ENCODE data around the gene ULK4. TPM values are rescaled to one million over a fixed set of nuclear protein-coding genes. Genes with fewer than 3 reads are reported as not detected.

The ULK4 gene
- total and polyA plus RNA-seq, 2 of the 4 experiments (the other 2 are of a cell fraction), result 2.7 to 5.0 TPM

DNA sequence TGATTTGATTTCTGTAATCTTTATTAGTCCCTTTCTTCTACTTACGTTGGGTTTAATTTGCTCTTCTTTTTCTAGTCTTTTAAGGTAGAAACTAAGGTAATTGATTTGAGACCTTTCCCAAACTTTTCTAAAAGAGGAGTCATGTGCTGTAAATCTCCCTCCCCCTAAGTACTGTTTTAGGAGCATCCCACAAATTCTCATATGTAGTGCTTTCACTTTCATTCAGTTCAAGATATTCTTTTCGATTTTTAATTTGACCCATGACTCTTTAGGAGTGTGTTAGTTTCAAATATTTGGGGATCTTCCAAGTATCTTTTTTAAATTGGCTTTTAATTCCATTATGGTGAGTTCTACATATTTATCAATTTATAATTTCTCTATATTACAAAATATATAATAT is 520.8 kb downstream of the ULK4 start:
- no peak overlapping the region for H2AK5ac ChIP-seq (ENCODE audit: low read depth, low read length)
- POLR2A ChIA-PET (ENCODE audit: unreplicated experiment), result no interaction called here

More for the DNA sequence above, 520.8 kb downstream of the ULK4 start:
- Histone ChIP-seq H3K4me2 (ENCODE audit: low read depth, low read length) (no peak overlapping the region), H3K4me1 (ENCODE audit: control insufficient read depth, insufficient read depth, low read length) (no peaks in the 10 kb centered on the region), H3K23ac (ENCODE audit: low read depth, low read length) (no peak overlapping the region), H2BK15ac (ENCODE audit: low read depth, low read length) (no peak overlapping the region), H3K9ac (ENCODE audit: low read depth, low read length) (no peak overlapping the region), H3K56ac (ENCODE audit: extremely low read depth, insufficient read depth, low read length) (no peak overlapping the region), H2BK20ac (ENCODE audit: low read depth, low read length) (no peak overlapping the region), H2BK5ac (ENCODE audit: low read depth, low read length, poor library complexity, severe bottlenecking) (no peak overlapping the region), H2AK9ac (replicated peaks; ENCODE audit: low read depth, low read length, poor library complexity) (no peak overlapping the region), H3K27ac (ENCODE audit: insufficient read depth, low read length) (no peak overlapping the region), H3K4ac (ENCODE audit: low read depth, low read length) (no peak overlapping the region), H4K8ac (ENCODE audit: low read depth in 2 of 2, low read length in 2 of 2) (no peak overlapping the region), H3K14ac (replicated peaks; ENCODE audit: low read depth, low read length) (no peak overlapping the region), H2AFZ (replicated peaks; ENCODE audit: low read length, poor library complexity) (no peak overlapping the region), H3K4me3 (ENCODE audit: insufficient read depth, low read depth, low read length) (no peak overlapping the region), H4K91ac (ENCODE audit: insufficient read depth, low read depth, low read length) (no peak overlapping the region), H4K5ac (ENCODE audit: low read depth, low read length) (no peak overlapping the region), H4K20me1 (ENCODE audit: insufficient read depth, low read length) (no peaks in the 10 kb centered on the region), H3K9me1 (ENCODE audit: insufficient read depth, low read length) (no peaks in the 10 kb centered on the region), H3K18ac (ENCODE audit: low read depth, low read length) (no peak overlapping the region), H3K27me3 (ENCODE audit: control insufficient read depth, insufficient read depth, low read length) (no peaks in the 10 kb centered on the region), H3K9me3 (ENCODE audit: control insufficient read depth, insufficient read depth, low read length) (no peaks in the 10 kb centered on the region), H3K36me3 (ENCODE audit: control insufficient read depth, insufficient read depth, low read length) (no peaks in the 10 kb centered on the region), H3K79me1 (ENCODE audit: low read depth in 1 of 2, low read length in 2 of 2) (no peaks in the 10 kb centered on the region), H2BK120ac (ENCODE audit: low read depth, low read length) (no peak overlapping the region)
- WGBS, 2 experiments (ENCODE audit: extremely low coverage in 2 of 2, insufficient read length in 1 of 2), result no CpG with 5 or more reads among the region's 2 CpGs
- CTCF ChIA-PET, result no interaction called here
- TF ChIP-seq RAD21 (IDR thresholded peaks at IDR 0.05; ENCODE audit: low read length) (no peak), CEBPB (IDR thresholded peaks at IDR 0.05; ENCODE audit: low read depth, low read length) (no peak), MAFK (IDR thresholded peaks at IDR 0.05; ENCODE audit: low read depth, low read length) (no peak), NFE2L2 (IDR thresholded peaks at IDR 0.05; ENCODE audit: low read depth, low read length) (no peak), MAZ (IDR thresholded peaks at IDR 0.05; ENCODE audit: borderline replicate concordance, low read depth, low read length) (no peak), RFX5 (IDR thresholded peaks at IDR 0.05; ENCODE audit: low read depth, low read length) (no peak), SMC3 (IDR thresholded peaks at IDR 0.05; ENCODE audit: low read depth, low read length) (no peak), BHLHE40 (IDR thresholded peaks at IDR 0.05; ENCODE audit: low read depth, low read length) (no peak), RCOR1 (IDR thresholded peaks at IDR 0.05; ENCODE audit: insufficient replicate concordance, low read length) (no peak), POLR2A (IDR thresholded peaks at IDR 0.05; ENCODE audit: low read depth, low read length) (no peak), FOS (IDR thresholded peaks at IDR 0.05; ENCODE audit: low read depth, low read length) (no peak), MXI1 (IDR thresholded peaks at IDR 0.05; ENCODE audit: borderline replicate concordance, low read depth, low read length) (no peak)
- TF ChIP-seq, protein P1, sequence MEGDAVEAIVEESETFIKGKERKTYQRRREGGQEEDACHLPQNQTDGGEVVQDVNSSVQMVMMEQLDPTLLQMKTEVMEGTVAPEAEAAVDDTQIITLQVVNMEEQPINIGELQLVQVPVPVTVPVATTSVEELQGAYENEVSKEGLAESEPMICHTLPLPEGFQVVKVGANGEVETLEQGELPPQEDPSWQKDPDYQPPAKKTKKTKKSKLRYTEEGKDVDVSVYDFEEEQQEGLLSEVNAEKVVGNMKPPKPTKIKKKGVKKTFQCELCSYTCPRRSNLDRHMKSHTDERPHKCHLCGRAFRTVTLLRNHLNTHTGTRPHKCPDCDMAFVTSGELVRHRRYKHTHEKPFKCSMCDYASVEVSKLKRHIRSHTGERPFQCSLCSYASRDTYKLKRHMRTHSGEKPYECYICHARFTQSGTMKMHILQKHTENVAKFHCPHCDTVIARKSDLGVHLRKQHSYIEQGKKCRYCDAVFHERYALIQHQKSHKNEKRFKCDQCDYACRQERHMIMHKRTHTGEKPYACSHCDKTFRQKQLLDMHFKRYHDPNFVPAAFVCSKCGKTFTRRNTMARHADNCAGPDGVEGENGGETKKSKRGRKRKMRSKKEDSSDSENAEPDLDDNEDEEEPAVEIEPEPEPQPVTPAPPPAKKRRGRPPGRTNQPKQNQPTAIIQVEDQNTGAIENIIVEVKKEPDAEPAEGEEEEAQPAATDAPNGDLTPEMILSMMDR (conservative IDR thresholded peaks at IDR 0.05; ENCODE audit: low read depth, low read length), result no peak
- TF ChIP-seq, protein P2, sequence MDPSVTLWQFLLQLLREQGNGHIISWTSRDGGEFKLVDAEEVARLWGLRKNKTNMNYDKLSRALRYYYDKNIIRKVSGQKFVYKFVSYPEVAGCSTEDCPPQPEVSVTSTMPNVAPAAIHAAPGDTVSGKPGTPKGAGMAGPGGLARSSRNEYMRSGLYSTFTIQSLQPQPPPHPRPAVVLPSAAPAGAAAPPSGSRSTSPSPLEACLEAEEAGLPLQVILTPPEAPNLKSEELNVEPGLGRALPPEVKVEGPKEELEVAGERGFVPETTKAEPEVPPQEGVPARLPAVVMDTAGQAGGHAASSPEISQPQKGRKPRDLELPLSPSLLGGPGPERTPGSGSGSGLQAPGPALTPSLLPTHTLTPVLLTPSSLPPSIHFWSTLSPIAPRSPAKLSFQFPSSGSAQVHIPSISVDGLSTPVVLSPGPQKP (IDR thresholded peaks at IDR 0.05; ENCODE audit: borderline replicate concordance, low read depth, low read length), result no peak
- TF ChIP-seq, protein P3, sequence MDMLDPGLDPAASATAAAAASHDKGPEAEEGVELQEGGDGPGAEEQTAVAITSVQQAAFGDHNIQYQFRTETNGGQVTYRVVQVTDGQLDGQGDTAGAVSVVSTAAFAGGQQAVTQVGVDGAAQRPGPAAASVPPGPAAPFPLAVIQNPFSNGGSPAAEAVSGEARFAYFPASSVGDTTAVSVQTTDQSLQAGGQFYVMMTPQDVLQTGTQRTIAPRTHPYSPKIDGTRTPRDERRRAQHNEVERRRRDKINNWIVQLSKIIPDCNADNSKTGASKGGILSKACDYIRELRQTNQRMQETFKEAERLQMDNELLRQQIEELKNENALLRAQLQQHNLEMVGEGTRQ (IDR thresholded peaks at IDR 0.05; ENCODE audit: low read depth, low read length), result no peak
- BruUV-seq (replicated peaks), result no TSS peak
- dilution Hi-C loops (cut with HindIII; ENCODE audit: low sequenced_read_pairs, unreplicated experiment) (no loop called here), intact Hi-C loops (cut with micrococcal nuclease) (no loop called here), in situ Hi-C loops (cut with MboI; ENCODE audit: low sequenced_read_pairs) (no loop called here)
- no peak for DNase-seq
- ATAC-seq (ENCODE audit: low read depth), result no peak
